IPS-18c (cell line): ENCODE measurements around the gene SUGCT.

ENCODE experiments used
- H3K4me3 ChIP-seq: 2 replicates; pipeline ENCODE4 v1.7.0; 2013; ENCODE audit warnings: low read depth, mild to moderate bottlenecking, low read length, moderate library complexity; ENCODE audit not compliant: insufficient read depth
- H3K9me3 ChIP-seq: one replicate; pipeline ENCODE4 v1.6.1; 2013; ENCODE audit warnings: mild to moderate bottlenecking, low read length, moderate library complexity; ENCODE audit not compliant: control insufficient read depth, insufficient read depth

The SUGCT gene

DNA sequence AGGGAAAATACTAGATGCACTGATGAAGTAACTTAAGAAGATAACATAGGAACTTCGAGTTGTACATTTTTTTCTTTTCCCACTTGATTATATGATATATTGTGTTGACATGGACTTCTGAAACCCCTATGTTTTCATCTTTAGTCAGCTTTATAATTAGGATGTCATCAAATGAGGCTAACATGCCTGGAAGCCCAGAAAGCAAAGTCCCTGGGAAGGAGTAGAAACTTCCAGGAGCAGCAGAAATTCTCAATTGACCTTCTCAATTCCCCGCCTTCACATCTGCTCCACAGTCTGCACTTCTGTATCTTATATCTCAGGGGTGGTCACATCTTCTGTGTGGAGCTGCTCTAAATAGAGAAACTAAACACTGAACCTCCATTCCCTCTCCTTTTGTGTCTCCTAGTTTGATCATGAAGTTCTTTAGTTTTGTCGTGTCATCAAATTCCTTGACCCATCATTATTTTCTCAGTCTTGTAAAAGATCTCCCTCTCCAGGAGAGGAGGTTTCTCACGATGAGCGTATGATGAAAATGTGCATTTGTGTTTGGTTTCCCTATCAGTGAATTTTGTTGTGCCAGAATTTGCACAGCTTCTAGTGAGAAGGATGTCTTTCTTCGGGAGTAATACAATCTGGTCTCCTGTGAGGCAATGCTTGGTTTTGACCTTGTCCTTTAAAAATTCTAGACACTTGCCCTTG is 303.3 kb downstream of the SUGCT start:
- Histone ChIP-seq H3K4me3 (no peak overlapping the region), H3K9me3 (no peaks in the 10 kb centered on the region)

DNA sequence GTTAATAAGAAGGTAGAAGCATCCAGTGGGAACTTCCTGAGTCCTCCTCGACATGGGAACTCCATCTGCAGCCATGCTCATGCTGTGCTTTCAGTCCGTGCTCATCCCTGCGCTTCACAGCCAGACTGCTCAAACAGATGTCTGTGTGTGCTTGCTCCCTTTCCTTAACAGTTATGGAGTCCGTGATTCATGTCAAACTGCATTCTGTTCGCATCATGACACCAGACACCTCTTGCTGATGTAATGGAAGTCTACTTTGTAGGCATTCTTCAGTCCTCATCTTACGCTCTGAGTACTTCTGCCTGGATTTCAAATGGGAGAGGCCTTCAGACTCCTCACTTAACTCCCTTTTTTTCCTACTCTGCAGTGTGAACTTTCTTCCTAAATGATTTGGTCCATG is 304.9 kb downstream of the SUGCT start:
- no peaks in the 10 kb centered on the region for H3K9me3 ChIP-seq
- no peak overlapping the region for H3K4me3 ChIP-seq

DNA sequence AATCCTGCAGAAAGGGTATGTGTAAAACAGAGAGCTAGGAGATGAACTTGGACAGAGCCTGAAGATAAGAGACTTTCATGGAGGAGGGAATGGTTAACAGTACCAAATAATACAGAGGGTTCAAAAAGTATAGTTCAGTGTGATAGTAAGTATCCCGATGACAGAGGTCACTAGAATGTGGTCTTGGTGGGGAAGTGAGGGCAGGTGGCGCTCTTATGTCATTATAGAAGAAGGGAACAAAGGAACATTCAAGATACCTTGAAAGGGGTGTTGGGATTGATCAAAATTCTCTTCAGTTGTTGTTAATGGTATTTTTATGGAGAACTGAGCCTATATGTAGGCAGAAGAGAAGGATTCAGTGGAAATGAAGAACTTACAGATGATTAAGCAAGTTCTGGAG is 312.5 kb downstream of the SUGCT start:
- Histone ChIP-seq H3K9me3 (no peaks in the 10 kb centered on the region), H3K4me3 (no peak overlapping the region)

DNA sequence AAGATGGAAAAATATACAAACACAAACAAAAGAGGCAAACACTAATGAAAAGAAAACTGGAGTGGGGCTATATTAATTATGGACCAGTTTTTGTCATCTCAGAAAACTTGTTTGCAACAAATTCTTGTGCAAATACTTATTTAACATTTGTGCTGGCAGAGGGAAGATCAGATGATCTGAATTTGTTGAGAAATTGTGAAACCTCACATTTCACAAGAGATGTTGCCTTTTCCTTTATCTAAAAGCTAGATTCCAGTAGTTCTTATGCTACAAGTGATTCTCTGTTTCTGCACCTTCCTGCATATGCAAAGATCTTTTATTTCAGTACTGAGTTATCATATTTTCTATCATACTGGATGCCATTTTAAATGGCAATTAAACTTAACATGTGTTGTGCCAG is 320.7 kb downstream of the SUGCT start:
- Histone ChIP-seq H3K4me3 (no peak overlapping the region), H3K9me3 (no peaks in the 10 kb centered on the region)

DNA sequence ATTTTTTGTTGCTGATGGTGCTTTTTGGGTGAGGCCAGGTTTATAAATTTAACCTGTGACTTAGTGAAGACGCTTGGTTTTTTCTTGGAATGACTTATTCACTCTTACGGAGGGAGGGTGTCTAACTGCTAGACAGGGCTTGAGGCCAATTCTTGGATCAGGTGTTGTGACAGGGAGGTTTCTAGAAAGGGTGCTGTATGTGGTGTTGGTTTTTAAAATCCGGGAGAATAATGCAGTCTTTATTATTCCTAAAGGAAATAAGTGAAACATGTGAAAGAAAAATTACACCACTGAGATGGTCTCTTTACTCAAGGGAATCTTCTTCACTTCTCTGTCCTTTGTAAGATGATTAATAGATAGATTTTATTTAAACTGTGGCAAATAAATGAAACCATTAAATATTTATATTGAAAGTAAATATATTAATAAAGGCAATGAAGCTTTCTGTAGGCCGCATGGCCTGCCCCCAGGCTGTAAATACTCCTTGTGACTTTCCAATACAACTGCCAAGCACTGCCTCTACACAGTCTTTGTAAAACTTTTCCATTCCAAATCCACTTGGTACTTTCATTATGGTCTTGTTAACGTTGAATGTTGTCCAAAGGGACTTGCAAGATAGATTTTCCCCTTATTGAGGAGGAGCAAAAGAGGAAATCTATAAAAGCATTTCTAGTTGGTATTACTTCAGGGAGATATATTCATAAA is 323.1 kb downstream of the SUGCT start:
- no peaks in the 10 kb centered on the region for H3K9me3 ChIP-seq
- H3K4me3 ChIP-seq = no peak overlapping the region

DNA sequence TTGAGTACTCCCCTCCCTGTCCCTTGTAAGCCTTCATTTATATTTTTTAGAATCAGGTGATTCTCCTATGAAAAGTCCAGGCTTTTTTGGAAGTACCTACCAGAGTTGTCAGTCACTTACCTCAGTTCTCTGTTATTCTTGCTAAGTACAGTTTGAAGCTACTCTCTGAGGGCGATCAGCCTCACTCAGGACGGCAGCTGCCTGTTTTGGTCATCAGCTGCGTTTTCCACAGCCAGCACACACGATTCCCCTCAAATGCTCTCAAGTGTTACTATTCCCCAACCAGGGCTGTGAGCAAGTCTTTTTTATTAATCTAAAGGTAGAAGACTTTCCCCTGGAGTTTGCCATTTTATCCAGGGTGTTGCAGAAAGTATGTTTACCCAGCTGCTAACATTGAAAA is 328.6 kb downstream of the SUGCT start:
- no peak overlapping the region for H3K4me3 ChIP-seq
- H3K9me3 ChIP-seq = no peaks in the 10 kb centered on the region

DNA sequence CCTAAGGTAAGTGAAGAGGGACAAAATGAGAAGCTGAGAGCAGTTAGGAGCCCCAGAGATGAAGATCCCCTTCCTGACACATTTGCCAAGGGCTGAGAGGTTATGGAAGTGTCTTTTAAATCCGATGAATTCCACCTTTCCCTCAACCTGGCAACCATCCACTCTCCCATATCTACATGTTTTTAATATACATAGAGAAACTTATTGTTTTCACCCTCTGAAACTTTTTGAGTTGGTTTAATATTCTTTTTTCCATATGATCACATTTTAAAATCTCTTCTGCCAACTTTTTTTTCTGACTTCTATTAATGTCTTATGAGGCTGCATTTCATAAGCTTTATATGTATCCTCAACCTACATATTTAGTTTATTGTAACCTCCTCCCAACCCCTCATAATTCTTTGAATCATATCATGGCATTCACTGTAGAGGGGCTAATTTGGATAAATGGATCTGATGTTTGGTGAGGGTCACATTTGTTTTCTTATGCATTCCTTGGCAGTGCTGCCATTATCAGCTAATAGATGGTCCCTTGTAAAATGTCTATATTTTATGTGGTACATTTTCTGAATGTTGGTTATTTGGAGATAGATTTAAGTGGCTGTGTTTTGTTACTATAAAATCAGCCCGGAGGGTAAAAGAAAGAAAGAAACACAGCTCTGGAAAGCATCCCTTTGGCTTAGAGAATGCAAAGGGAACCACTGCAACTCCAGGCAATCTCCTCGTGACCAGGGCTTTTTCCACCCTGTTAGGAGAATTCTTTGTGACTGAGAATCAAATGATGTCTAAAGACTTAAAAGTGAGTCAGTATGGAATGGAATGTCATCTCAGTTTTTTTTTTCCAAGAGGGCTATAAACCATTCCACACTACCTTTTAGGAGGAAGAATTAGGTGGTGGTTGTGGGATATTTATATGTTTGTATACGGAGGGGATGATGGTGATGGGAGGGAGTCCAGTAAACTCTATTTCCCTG is 334.4 kb downstream of the SUGCT start:
- H3K9me3 ChIP-seq = no peaks in the 10 kb centered on the region
- H3K4me3 ChIP-seq = no peak overlapping the region

DNA sequence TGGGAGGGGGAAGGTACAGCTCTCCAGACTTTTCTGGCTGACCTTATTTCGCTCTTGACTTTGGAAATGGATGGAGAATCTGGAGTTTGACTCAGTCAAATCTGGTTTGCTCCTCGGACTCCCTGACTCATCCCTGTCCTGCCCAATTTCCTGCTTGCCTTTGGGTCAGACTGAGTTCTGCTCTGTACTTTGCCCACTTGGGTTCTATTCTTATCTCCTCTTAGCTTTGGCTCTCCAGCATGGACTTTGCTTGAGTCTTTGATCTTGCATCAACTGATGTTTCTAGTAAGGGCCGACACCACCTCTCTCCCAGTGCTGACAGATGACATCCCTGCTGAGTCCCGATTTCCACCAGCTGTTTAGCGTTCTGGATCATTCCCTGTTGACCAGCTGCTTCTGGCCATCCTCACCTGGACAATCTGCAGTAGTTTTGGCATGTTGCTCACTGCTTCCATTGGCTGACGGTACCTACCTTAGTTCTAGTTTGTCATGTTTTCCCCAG is 335.3 kb downstream of the SUGCT start:
- no peaks in the 10 kb centered on the region for H3K9me3 ChIP-seq
- no peak overlapping the region for H3K4me3 ChIP-seq

DNA sequence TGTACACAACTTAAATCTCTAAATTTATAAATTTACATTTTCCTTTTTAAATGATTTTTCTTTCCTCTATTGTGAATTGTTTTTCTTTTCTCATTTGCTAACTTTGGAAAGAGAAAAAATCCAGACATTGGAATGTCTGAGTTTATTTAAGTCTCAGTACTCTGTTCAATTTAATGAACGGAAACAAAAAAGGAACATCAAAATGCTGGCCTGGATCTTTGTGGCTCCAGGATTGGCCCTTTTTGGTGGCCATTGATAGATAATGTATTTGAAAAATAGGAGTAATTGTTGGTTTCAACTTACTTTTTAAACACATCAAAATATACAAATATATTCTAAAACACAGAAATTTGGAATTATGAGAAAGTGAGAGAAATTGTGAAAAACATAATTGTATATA is 336.0 kb downstream of the SUGCT start:
- H3K4me3 ChIP-seq = no peak overlapping the region
- no peaks in the 10 kb centered on the region for H3K9me3 ChIP-seq

DNA sequence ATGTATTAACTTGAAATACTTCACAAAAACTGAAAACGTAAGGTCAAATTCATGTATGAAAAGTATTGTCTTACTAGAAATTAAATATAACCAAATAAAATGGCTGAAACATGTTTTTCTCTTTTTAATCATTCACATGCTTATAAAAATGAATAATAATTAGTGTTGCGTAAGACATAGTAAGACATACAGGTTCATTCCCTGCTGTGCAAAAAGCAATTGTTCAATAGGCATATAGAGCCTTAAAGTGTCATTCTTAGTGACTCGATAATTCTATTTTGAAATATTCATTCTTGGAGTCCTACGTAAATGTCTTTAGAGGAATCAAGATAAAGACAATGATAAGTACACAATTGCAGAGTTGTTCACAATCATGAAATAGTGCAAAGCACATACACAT is 337.1 kb downstream of the SUGCT start:
- no peaks in the 10 kb centered on the region for H3K9me3 ChIP-seq
- H3K4me3 ChIP-seq = no peak overlapping the region

DNA sequence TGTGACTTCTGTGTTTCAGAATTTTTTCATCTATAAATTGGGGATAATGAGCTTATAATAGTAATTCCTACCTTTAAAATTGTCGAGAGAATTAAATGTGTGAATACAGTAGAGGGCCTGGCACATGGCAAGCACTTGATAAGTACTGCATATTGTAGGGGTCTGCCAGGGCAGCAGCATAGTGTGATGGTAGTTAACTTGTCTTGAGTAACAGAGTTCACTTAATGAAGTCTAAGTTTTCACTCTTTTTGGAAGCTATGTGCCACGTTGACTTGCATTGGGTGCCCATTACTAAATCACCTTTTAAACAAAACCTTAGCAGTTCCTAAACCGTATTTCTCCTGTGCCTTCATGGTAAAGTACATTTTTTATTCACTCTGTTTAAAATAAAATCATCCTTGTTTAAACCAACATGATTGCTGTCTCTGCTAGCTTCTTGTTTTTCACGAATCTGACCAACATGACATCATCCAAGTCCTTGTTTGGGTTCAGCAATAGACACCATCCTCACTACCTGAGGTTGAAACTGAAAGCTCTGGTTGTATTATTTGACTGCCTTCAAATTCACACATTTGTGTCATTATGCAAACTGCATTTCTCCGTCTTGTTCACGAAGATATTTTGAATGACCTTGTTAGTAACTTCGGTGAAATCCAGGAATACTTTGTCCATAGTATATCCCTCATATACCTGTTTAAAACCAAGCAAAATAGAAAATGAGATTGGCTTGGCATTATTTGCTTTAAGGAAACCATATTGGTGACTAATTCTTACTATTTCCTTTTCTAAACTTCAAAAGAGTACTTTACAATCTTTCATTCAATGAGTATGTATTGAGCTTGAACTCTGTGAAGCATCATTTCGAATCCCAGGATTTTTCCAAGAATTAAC is 340.2 kb downstream of the SUGCT start:
- Histone ChIP-seq H3K4me3 (no peak overlapping the region), H3K9me3 (no peaks in the 10 kb centered on the region)

DNA sequence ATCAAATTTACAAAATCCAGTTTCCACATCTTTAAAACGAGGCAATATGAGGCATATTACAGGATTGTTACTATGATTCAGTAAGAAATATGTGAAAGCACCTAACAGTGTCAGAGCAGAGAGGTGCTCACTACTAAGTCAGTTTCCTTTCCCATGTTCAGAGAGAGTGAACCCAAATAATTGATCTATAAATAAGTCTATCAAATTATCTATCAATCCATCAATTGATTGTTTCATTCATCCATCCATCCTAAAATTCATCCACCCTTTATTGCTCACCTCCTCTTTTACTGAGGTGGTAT is 340.8 kb downstream of the SUGCT start:
- Histone ChIP-seq H3K9me3 (no peaks in the 10 kb centered on the region), H3K4me3 (no peak overlapping the region)

DNA sequence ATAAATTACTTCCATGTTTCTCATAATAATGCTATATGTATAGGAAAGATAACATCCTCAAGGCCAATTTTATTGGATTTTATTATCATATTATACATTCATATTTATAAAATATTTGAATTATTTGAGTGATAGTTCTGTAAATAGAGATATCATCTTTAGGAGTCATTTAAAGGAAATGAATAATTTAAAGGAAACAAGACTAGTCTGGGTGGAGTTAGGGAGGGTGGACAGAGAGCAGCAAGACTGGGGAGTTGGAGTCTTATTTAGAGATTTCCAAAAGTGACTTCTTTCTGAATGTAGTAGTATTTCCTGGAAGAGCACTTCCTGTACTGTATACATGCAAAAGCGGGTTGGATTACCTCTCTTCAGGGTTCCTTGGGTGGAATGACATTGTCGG is 342.3 kb downstream of the SUGCT start:
- Histone ChIP-seq H3K9me3 (no peaks in the 10 kb centered on the region), H3K4me3 (no peak overlapping the region)

DNA sequence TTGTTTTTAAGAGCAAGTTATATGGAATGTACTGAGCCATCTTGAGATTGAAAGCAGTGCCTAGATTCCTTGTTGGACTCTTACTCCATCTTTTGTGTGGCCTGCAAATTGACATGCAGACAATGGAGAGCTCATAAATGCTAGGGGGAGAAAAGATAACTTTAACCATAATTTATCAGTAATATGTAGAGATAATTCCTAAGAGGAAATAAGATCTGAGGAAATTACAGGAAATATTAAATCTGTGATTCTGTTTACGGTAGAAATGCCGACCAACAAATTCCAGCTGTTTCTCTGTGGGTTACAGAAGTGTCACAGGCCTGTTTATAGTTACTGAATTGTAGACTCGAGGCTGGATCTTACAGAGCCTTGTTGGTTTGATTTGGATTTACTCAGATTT is 348.0 kb downstream of the SUGCT start:
- Histone ChIP-seq H3K9me3 (no peaks in the 10 kb centered on the region), H3K4me3 (no peak overlapping the region)

DNA sequence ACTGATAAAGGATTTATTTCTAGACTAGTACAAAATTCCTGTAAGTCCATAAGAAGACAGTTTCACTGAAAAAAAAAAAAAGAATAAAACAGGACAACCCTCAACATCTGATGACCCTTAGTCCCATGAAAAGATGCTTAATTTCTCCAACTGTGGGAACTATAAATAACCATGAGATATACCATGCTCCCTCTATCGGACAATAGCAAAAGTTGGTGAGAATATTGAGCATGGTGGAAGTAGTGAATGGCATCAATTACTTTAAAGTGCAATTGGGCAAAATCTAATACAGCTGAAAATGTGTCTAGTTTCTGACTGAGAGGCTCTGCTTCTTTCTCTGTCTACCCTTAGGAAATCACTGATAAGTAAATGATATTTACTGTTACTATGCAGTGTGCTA is 348.8 kb downstream of the SUGCT start:
- Histone ChIP-seq H3K4me3 (no peak overlapping the region), H3K9me3 (no peaks in the 10 kb centered on the region)

DNA sequence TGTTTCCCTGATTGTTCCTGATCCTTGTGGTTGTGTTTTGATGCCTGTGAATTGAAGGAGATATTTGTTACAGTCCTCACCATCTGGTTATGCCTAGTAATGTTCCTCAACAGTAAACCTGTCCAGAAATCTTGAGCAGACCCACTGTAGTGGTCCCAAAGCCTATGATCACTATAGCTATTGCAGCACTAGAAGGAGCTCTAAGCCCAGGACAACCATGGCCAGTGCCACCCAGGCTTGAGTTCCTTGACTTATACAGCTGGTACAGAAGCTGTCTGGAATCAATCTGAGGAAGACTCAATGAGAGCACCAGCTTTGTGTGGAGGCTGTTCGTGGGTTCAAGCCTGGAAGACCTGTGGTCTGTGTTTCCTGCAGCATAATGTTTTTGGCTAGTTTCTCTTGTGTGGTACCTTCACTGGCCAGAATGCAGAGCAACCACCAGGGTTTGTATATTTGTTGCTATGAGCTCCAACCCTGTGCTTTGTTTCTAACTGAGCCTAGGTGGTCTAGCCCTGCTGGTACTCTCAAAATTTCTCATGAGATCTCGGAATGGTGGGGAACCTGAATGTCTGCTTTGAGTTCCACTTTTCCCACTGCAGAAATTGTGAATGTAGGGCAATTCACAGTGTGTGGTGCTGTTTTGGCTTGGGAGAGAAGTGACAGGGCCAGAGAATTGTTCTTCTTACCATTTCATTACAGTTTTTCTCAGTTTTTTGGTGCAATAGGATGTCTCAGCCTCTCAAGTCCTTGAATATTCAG is 355.2 kb downstream of the SUGCT start:
- no peaks in the 10 kb centered on the region for H3K9me3 ChIP-seq
- H3K4me3 ChIP-seq = no peak overlapping the region
